Measurements from ENCODE around the gene BTBD9.

- TF ChIP-seq REST (IDR thresholded peaks at IDR 0.05) (no peak), HDAC2 (IDR thresholded peaks at IDR 0.05) (no peak), PBX3 (IDR thresholded peaks at IDR 0.05) (no peak)
Measured at GRCh38 chr6:38487423-38487822, 152.3 kb downstream of the BTBD9 start.

Measured in A549 (cell line).